ENCODE data around the gene SOS2.
"Not testable (repeated sequence)": the region's sequence is repeated elsewhere in the genome, so short reads cannot be mapped to it uniquely, and the experiment has no call there.

SOS2 gene

GRCh38 chr14:50167381-50167780 is 64.0 kb downstream of the SOS2 start:
- not testable (repeated sequence) for H3K4me1 ChIP-seq (ENCODE audit: control insufficient read depth, low read depth, low read length); H3K36me3 ChIP-seq (ENCODE audit: control insufficient read depth, low read depth, low read length); H3K4me3 ChIP-seq (ENCODE audit: low read length); H3K9me3 ChIP-seq (ENCODE audit: control insufficient read depth, low read depth, low read length); H3K9ac ChIP-seq (ENCODE audit: low read length); H3K27ac ChIP-seq (ENCODE audit: low read length); H3K27me3 ChIP-seq (ENCODE audit: control insufficient read depth, insufficient read depth, low read length)

GRCh38 chr14:50156111-50156510 is 75.3 kb downstream of the SOS2 start:
- H3K9me3 ChIP-seq (ENCODE audit: control insufficient read depth, low read depth, low read length) = no peaks in the 10 kb centered on the region

GRCh38 chr14:50148799-50149198 is 82.6 kb downstream of the SOS2 start:
- Histone ChIP-seq H3K36me3 (ENCODE audit: control insufficient read depth, low read depth, low read length) (no peaks in the 10 kb centered on the region), H3K4me3 (ENCODE audit: low read length) (no peak overlapping the region)

More at GRCh38 chr14:50156111-50156510, 75.3 kb downstream of the SOS2 start:
- Histone ChIP-seq H3K9ac (ENCODE audit: low read length) (no peak overlapping the region), H3K27ac (ENCODE audit: low read length) (no peak overlapping the region), H3K36me3 (ENCODE audit: control insufficient read depth, low read depth, low read length) (no peaks in the 10 kb centered on the region), H3K4me1 (ENCODE audit: control insufficient read depth, low read depth, low read length) (no peaks in the 10 kb centered on the region), H3K4me3 (ENCODE audit: low read length) (no peak overlapping the region), H3K27me3 (ENCODE audit: control insufficient read depth, insufficient read depth, low read length) (no peaks in the 10 kb centered on the region)

GRCh38 chr14:50139192-50139591 is 92.2 kb downstream of the SOS2 start:
- no peak overlapping the region for H3K4me3 ChIP-seq (ENCODE audit: low read length)
- H3K4me1 ChIP-seq (ENCODE audit: control insufficient read depth, low read depth, low read length) = no peaks in the 10 kb centered on the region
- H3K36me3 ChIP-seq (ENCODE audit: control insufficient read depth, low read depth, low read length) = no peaks in the 10 kb centered on the region
- H3K27me3 ChIP-seq (ENCODE audit: control insufficient read depth, insufficient read depth, low read length) = no peaks in the 10 kb centered on the region
- H3K9ac ChIP-seq (ENCODE audit: low read length) = no peak overlapping the region
- H3K27ac ChIP-seq (ENCODE audit: low read length) = no peak overlapping the region
- no peaks in the 10 kb centered on the region for H3K9me3 ChIP-seq (ENCODE audit: control insufficient read depth, low read depth, low read length)

More at GRCh38 chr14:50148799-50149198, 82.6 kb downstream of the SOS2 start:
- Histone ChIP-seq H3K27ac (ENCODE audit: low read length) (no peak overlapping the region), H3K4me1 (ENCODE audit: control insufficient read depth, low read depth, low read length) (no peaks in the 10 kb centered on the region), H3K9ac (ENCODE audit: low read length) (no peak overlapping the region), H3K9me3 (ENCODE audit: control insufficient read depth, low read depth, low read length) (no peaks in the 10 kb centered on the region), H3K27me3 (ENCODE audit: control insufficient read depth, insufficient read depth, low read length) (no peaks in the 10 kb centered on the region)

GRCh38 chr14:50127802-50128201 is 103.6 kb downstream of the SOS2 start:
- Histone ChIP-seq H3K4me3 (ENCODE audit: low read length) (no peak overlapping the region), H3K9me3 (ENCODE audit: control insufficient read depth, low read depth, low read length) (no peaks in the 10 kb centered on the region), H3K9ac (ENCODE audit: low read length) (no peak overlapping the region), H3K36me3 (ENCODE audit: control insufficient read depth, low read depth, low read length) (no peaks in the 10 kb centered on the region), H3K4me1 (ENCODE audit: control insufficient read depth, low read depth, low read length) (no peaks in the 10 kb centered on the region), H3K27me3 (ENCODE audit: control insufficient read depth, insufficient read depth, low read length) (no peaks in the 10 kb centered on the region), H3K27ac (ENCODE audit: low read length) (no peak overlapping the region)

- Histone ChIP-seq H3K4me1 (ENCODE audit: control insufficient read depth, low read depth, low read length) (no peaks in the 10 kb centered on the region), H3K27ac (ENCODE audit: low read length) (no peak overlapping the region), H3K36me3 (ENCODE audit: control insufficient read depth, low read depth, low read length) (no peaks in the 10 kb centered on the region), H3K4me3 (ENCODE audit: low read length) (no peak overlapping the region), H3K27me3 (ENCODE audit: control insufficient read depth, insufficient read depth, low read length) (no peaks in the 10 kb centered on the region), H3K9ac (ENCODE audit: low read length) (no peak overlapping the region), H3K9me3 (ENCODE audit: control insufficient read depth, low read depth, low read length) (no peaks in the 10 kb centered on the region)
These were observed 108.3 kb downstream of the SOS2 start for GRCh38 chr14:50123062-50123461.

- Histone ChIP-seq H3K36me3 (ENCODE audit: control insufficient read depth, low read depth, low read length) (no peaks in the 10 kb centered on the region), H3K27me3 (ENCODE audit: control insufficient read depth, insufficient read depth, low read length) (no peaks in the 10 kb centered on the region), H3K9me3 (ENCODE audit: control insufficient read depth, low read depth, low read length) (no peaks in the 10 kb centered on the region), H3K4me1 (ENCODE audit: control insufficient read depth, low read depth, low read length) (peaks cover 5% of the 10 kb centered on the region), H3K4me3 (ENCODE audit: low read length) (no peak overlapping the region), H3K27ac (ENCODE audit: low read length) (no peak overlapping the region), H3K9ac (ENCODE audit: low read length) (no peak overlapping the region)
These were observed 109.1 kb downstream of the SOS2 start for GRCh38 chr14:50122291-50122690.

GRCh38 chr14:50121486-50121885 is 109.9 kb downstream of the SOS2 start:
- Histone ChIP-seq H3K9me3 (ENCODE audit: control insufficient read depth, low read depth, low read length) (no peaks in the 10 kb centered on the region), H3K36me3 (ENCODE audit: control insufficient read depth, low read depth, low read length) (no peaks in the 10 kb centered on the region), H3K27me3 (ENCODE audit: control insufficient read depth, insufficient read depth, low read length) (no peaks in the 10 kb centered on the region), H3K4me3 (ENCODE audit: low read length) (no peak overlapping the region), H3K4me1 (ENCODE audit: control insufficient read depth, low read depth, low read length) (peaks cover 11% of the 10 kb centered on the region), H3K9ac (ENCODE audit: low read length) (no peak overlapping the region), H3K27ac (ENCODE audit: low read length) (no peak overlapping the region)

GRCh38 chr14:50117456-50117855 is 113.9 kb downstream of the SOS2 start:
- H3K36me3 ChIP-seq (ENCODE audit: control insufficient read depth, low read depth, low read length) = peaks cover 17% of the 10 kb centered on the region
- no peak overlapping the region for H3K9ac ChIP-seq (ENCODE audit: low read length)
- H3K27ac ChIP-seq (ENCODE audit: low read length) = peak overlapping the region; percentile 30
- H3K27me3 ChIP-seq (ENCODE audit: control insufficient read depth, insufficient read depth, low read length) = no peaks in the 10 kb centered on the region
- H3K4me1 ChIP-seq (ENCODE audit: control insufficient read depth, low read depth, low read length) = peaks cover 15% of the 10 kb centered on the region
- no peak overlapping the region for H3K4me3 ChIP-seq (ENCODE audit: low read length)
- no peaks in the 10 kb centered on the region for H3K9me3 ChIP-seq (ENCODE audit: control insufficient read depth, low read depth, low read length)

- Histone ChIP-seq H3K27me3 (ENCODE audit: control insufficient read depth, insufficient read depth, low read length) (no peaks in the 10 kb centered on the region), H3K4me1 (ENCODE audit: control insufficient read depth, low read depth, low read length) (peaks cover 15% of the 10 kb centered on the region), H3K4me3 (ENCODE audit: low read length) (peak overlapping the region; percentile 88), H3K36me3 (ENCODE audit: control insufficient read depth, low read depth, low read length) (peaks cover 22% of the 10 kb centered on the region), H3K27ac (ENCODE audit: low read length) (peak overlapping the region; percentile 97), H3K9ac (ENCODE audit: low read length) (peak overlapping the region; percentile 86), H3K9me3 (ENCODE audit: control insufficient read depth, low read depth, low read length) (no peaks in the 10 kb centered on the region)
These were observed 114.4 kb downstream of the SOS2 start for GRCh38 chr14:50116966-50117365.

GRCh38 chr14:50116181-50116956 is 115.0 kb downstream of the SOS2 start, which contains the start of gene VCPKMT:
Gene VCPKMT (minus strand): TSS chr14:50116572. CDS start chr14:50116552, 20 bp downstream.
- H3K9ac ChIP-seq (ENCODE audit: low read length) = peak within 1 kb of the TSS; percentile 86
- H3K27me3 ChIP-seq (ENCODE audit: control insufficient read depth, insufficient read depth, low read length) = no peaks in the 10 kb centered on the region
- no peaks in the 10 kb centered on the region for H3K9me3 ChIP-seq (ENCODE audit: control insufficient read depth, low read depth, low read length)
- peaks cover 15% of the 10 kb centered on the region for H3K4me1 ChIP-seq (ENCODE audit: control insufficient read depth, low read depth, low read length)
- H3K27ac ChIP-seq (ENCODE audit: low read length) = peak within 1 kb of the TSS; percentile 97
- H3K4me3 ChIP-seq (ENCODE audit: low read length) = peak within 1 kb of the TSS; percentile 88
- peaks cover 28% of the 10 kb centered on the region for H3K36me3 ChIP-seq (ENCODE audit: control insufficient read depth, low read depth, low read length)

Measured in iPS-18a (cell line).